Measurements from ENCODE around the gene PRUNE2.

DNA sequence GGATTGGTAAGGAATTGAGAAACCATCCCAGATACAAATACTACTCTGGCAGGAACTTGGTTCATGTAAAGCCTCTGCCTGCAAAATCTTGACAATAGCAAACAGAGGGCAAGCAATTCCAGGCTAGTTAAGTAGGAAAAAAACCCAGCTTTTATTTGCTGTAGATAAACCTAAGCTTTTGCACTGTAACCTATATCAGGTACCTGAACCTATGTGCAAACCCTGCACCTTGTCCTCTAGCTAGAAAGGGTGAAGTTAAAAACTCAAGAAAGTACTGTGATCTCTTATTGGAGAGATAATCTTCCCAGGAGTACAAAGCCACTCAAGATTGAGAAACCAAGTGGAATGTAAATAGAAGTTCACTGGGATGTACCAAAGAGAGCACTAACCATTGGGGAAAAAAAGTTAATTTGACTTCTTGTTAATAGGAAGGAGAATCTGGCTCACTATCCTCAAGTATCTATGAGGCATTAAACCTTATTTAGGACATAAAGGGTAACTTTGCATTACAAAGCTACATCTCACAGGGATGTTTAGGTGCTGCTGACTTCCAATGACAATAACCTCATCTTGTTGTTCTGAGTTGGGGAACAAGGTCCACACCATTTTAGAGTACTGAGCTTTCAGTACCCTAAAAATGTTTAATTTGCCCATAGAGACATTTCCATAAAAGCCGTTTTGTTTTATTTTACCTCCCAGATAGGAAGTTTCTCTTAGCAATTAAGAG lies 215.5 kb downstream of the PRUNE2 start:
- TF ChIP-seq, protein P1, sequence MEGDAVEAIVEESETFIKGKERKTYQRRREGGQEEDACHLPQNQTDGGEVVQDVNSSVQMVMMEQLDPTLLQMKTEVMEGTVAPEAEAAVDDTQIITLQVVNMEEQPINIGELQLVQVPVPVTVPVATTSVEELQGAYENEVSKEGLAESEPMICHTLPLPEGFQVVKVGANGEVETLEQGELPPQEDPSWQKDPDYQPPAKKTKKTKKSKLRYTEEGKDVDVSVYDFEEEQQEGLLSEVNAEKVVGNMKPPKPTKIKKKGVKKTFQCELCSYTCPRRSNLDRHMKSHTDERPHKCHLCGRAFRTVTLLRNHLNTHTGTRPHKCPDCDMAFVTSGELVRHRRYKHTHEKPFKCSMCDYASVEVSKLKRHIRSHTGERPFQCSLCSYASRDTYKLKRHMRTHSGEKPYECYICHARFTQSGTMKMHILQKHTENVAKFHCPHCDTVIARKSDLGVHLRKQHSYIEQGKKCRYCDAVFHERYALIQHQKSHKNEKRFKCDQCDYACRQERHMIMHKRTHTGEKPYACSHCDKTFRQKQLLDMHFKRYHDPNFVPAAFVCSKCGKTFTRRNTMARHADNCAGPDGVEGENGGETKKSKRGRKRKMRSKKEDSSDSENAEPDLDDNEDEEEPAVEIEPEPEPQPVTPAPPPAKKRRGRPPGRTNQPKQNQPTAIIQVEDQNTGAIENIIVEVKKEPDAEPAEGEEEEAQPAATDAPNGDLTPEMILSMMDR (IDR thresholded peaks at IDR 0.05; ENCODE audit: poor library complexity) = no peak
- TF ChIP-seq EZH2phosphoT487 (IDR thresholded peaks at IDR 0.05; ENCODE audit: low read depth, severe bottlenecking, unreplicated experiment) = no peak

Data from hepatocyte (in vitro differentiated cells).